ENCODE results near the gene BCO1.

Gene BCO1

DNA sequence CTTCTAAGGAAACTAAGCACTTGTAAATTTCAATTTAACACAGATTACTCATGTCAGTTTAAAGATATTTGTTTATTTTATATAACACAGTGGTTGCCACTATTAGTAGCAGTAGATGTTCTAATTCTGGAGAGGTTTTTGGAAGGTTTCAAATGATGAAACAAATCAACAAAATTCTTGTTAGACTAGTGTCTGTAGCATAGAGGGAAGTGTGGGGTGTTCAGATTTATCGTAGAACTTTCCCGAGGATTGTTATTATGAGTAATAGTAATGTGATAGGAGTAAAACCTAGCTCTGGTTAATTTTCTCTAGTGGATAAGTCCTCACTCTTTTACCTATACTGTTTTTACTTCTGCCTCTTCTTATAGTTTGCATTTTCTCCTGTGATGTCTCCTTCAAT lies 82.5 kb downstream of the BCO1 start:
- no peak for DNase-seq

- no peak for DNase-seq
Observed at GRCh38 chr16:81321536-81321935, 83.0 kb downstream of the BCO1 start.

GRCh38 chr16:81324808-81325207 lies 86.3 kb downstream of the BCO1 start:
- no peak for DNase-seq

DNA sequence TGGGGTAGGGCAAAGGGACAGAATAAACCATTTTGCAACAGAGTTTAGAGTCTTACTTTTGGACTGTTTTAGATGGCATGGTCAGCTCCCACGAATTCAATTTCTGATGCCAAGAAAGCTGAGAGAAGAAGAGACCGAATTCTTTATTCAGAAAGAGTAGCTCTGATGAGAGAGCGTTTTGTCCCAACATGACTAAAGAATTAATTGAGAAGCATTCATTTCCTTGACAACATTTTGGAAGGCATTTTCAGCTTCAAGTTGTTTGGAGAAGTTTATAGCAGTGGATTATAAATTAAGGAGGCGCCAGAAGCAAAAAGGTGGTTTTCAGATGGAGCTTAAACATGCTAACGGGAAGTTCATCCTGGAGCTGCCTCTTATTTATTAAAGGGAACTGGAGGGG lies 88.5 kb downstream of the BCO1 start:
- DNase-seq, result no peak

DNA sequence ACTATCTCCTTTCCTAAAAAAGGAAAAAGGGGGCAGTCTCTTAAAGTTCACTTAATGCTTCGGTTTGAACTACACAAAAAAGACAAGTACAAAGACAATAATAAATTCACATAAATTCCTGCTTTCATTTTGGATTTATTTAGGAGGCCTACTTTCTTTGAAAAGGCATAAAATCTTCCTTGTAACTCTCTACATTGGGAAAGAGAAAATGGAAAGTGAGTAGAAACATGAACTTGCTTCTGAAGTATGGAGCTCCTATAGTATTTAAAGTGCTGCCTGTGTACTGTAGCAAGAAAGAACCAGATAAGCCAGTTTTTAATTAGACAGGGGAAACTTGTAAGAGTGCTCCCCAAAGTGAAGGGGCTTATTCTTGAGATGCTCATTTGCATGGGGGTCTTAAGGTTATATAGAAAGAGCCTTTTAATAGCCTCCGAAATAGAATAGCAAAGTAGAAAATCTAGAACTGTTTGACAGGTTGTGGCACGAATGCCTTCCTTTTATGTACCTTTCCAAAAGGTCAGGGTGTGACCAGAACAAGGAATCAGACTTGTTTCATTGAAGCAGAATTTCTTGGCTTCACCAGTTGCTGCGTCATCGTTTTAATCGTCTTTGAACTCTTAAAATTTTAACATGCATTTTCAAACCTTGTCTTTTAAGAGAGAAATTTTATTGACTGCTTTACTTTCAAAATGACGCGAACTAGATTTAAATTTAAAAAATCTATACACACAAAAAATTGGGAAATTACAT lies 89.1 kb downstream of the BCO1 start:
- DNase-seq, result no peak

- DNase-seq, result no peak
Observed at GRCh38 chr16:81329947-81330346, 91.5 kb downstream of the BCO1 start.

DNA sequence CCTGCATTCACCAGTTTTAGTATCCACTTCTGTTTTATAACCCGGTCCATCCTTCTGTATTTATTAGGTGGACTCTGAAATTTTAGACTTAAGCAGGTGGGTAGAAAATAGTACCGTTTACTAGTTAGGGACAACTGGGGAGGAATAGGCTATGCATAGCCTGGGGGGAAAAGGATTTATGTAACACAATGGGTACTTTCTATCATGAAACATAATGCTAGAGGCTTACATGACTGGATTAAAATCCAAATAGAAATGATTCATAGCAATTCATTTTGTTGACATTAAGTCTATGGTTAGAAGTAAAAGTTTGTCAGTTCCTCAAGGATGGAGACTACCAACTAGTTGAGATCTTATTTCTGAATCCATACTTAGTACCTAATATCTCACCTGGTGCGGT lies 94.9 kb downstream of the BCO1 start:
- no peak for DNase-seq

DNA sequence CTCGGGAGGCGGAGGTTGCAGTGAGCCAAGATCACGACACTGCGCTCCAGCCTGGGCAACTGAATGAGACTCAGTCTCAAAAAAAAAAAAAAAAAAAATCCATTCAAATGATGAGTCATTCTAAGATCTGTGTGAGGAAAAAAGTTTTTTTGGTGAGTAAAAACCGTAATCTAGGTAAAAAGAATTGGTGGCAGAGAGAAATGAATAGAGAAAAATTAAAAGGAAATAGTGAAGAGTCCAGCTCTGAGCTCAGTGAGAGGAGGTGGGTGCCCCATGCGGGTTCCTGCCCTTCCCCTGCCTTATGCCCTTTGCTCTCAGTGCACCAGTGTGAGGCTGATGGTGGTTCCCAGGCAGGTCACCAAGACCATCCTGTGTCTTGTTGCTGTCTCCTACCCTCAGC lies 97.2 kb downstream of the BCO1 start:
- no peak for DNase-seq

DNA sequence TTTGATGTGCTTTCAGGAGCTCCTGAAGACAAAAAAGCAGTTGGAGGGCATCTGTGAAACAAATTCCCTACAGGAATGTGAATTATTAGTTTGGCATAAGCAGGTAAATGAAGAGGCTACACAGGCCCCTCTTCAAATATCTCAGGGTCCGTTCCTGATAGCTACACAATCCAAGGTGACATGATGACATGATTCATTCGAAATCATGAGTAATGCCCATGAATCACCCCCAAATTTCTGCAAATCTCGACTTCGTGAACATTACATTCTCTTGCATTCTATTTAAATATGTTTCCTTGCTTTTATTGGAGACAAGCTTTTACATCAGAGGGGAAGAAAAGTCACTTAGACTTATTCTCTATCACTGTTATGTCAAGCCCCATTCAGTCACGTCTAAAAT lies 98.6 kb downstream of the BCO1 start:
- DNase-seq, result no peak
